NCI-H1930 (cell line): ENCODE data around the gene SLBP.

Experiments
- DNase-seq, 2 experiments: peaks; one replicate each; lab custom pipeline; 2025; lab: John Stamatoyannopoulos, UW

The SLBP gene

DNA sequence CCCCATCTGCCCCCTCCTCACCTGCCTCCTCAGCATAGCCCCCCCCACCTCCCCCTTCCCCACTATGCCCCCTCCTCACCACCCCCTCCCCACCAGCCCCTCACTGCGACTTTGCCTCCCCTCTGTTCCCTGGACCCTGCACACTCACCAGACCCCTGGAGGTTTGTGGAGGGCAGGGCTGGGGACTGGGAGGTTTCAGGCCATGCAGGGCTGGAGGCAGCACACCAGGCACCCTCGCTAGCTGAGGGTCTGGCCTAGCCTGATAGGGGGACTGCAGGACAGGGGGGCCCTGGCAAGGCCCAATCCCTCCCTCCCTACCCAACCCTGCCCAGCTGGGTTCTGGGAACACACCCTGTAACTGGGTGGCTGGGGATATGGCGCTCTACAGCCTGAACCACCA, 37.3 kb upstream of the SLBP start:
- DNase-seq: no peak

DNA sequence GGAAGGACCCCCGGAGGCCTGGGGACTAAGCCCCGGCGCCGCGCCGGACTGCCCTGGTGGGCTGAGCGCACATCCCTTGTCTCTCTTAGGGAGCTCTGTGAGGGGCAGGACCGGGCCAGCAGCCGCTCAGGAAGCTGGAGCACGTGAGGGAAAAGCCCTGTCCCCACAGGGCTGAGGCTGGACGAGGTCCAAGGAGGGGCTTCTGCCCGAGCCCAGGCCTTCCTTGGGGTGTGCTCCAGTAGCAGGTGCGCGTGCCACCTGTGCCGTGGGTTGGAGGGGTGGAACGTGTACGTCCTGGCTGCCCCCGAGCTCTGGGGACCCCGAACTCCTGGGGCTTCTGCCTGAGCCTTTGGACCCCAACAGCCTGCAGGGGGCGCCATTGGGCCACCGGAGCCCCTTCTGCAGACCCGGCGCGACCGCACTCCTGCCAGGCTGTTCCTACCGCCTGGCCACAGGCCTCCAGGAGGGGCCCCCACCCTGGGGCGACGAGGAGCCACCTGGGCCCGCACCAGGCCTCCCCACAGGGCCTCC, 36.4 kb upstream of the SLBP start:
- DNase-seq: peak; percentile 72 to 75

DNA sequence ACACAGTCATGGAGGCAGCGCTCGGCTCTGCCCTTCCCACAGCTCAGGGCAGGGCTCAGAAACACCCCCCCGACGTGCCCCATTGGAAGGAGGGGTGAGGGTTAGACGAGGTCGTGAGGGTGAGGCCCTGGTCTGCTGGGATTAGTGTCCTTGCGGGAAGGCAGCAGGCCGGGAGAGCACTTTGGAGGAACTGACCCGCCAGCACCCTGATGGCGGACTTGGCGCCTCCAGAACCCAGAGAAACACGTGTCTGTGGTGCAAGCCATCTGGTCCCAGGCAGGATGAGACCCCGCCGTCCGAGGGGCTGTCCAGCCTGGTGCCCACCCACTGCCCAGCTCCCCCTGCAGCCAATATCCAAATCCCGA, 35.5 kb upstream of the SLBP start:
- DNase-seq: no peak

DNA sequence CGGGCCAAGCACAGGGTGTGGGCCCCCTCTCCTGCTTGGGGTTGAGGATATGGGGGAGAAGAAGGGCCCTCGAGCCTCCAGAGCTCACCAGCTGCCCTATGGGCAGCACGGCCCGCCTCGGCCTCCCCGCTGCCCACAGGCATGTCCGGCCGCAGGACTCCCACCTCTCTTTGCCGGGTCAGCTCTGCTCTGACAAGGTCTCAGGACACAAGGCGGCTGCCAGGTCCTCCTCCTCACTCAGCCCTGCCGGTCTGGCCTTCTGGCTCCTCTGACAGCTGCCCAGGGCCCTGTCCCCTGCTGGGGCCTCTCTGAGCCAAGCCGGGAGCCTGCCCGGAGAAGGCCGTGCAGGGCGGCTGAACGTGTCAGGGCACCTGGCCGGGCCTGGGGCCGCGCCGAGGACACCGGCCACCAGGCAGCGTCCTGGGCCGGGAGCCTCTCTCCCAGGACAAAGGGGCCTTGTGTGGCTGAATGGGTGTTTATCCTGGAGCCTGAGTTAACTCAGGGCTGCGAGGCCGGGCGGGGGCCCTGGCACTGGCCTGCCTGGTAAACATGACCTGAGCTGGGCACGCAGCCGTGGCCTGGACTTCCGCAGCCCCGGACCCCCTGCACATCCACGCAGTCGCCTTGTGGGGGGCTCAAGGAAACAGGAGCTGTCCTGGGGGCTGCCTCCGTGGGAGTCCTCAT, 34.9 kb upstream of the SLBP start:
- DNase-seq: no peak

DNA sequence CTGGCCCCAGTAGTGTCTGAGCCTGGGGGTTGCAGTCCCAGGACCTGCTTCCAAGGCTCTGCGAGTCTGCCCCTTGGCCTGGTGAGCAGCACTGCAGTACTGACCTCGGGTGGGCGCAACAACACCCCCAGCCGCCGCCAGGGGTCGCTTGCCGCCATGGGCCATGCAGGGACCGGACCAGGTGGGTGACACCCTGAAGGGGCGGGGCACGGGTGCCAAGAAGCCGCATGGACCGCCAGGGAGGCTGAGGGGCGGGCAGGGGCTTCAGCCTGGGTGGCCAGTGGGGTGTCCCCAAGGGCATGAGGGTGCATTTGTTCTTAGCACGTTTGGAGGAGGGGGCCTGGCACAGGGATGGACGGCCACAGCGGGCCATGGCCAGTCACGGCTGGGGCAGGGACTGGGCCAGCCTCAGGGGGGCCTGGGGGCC, 34.2 kb upstream of the SLBP start:
- peak; percentile 61 to 78 for DNase-seq

DNA sequence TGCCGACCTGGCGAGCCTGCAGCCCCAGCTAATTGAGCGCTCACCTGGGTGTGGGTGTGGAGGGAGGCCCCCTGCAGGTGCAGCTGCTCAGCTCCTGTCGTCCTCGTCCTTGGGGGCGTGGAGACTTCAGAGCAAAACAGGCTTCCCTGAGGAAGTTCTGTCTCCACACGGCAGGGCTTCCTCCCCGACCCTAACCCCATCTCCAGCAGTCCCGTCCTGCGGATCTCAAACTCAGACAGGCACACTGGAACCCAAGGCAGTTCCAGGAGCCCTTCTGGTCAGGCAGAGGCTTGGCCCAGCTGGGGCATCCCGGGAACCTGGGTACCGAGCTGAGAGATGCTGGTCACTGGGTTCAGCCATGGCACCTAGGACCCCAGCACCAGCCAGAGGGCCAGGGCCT, 33.6 kb upstream of the SLBP start:
- no peak for DNase-seq

DNA sequence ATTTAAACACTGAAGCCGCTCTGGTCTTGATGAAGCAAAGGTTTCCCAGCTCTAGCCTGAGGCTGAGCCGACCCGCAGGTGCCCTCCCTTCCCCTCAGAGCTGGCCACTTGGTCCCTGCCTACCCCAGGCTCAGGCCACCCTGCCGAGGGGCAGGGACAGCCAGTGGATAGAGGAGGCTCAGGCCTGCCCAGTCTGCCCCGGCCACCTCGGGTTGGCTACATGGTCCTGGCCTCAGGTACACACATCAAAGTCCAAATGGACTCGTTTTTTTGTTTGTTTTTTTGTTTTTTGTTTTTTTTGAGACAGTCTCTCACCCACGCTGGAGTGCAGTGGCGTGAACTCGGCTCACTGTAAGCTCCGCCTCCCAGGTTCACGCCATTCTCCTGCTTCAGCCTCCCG, 33.0 kb upstream of the SLBP start:
- DNase-seq: no peak

DNA sequence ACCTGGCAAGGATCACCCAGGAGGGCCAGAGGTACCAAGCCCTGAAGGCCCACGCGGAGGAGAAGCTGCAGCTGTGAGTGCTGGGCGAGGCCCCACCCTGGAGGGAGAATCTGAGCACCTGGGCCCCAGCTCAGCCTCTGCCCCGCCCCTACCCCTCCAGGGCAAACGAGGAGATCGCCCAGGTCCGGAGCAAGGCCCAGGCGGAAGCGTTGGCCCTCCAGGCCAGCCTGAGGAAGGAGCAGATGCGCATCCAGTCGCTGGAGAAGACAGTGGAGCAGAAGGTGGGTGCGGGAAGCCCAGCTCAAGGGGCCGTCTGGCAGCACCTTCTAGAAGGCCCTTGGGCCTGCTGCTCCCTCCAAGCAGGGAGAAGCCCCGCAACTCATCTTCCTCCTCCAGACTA, 32.4 kb upstream of the SLBP start:
- DNase-seq: no peak

DNA sequence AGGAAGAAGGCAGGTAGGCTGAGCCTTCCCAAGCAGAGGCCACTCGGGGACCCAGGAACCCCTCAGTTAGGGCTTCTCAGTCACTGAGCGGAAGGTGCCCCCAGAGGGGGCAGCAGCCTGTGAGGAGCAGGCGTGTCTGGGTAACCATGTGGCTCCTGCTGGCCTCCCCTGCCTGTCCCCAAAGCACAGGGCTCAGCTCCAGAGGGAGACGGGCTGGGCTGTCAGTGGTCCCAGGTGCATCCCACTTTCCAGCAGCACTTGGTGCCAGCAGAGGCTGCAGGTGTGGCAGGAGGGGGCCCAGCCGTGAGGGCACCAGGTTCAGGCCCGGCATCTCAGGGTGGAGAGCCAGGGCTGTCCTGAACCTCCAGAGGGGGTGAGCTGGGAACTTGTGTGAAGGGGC, 31.9 kb upstream of the SLBP start:
- DNase-seq: no peak

DNA sequence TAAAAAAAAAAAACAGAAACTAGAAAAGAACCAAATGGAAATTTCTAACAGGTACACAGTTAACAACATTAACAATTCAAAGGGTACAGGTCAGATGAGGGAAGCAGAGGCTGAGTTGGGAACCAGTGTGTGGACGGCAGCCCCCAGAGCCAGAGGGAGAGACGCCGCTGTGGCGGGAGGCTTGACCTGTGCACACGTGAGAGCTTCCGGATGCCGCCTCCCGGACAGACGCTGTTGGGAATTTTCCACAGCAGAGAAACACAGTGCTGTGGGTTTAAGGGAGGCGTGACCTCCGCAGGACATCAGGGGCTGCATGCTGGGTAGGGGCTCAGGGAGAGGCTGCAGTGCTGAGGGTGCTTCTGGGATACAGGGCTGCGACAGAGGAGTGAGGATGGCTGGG, 31.4 kb upstream of the SLBP start:
- no peak for DNase-seq

DNA sequence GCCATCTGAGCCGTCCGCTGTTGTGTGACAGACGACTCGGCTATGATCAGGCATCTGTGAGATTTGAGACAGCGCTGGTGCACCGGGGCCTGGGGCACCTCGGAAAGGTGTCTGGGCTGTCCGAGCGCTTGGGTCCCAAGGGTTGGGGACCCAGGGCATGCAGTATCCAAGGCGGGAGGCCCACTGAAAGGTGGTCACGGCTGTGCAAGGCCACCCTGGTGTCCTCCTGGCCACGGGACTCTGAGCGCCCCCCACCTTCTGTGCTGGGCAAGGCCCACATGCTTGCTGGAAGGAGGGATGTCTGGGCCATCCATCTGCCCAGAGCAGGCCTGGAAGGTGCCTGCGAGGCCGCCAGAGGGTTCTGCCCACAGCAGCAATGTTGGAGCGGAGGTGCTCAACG, 29.1 kb upstream of the SLBP start:
- no peak for DNase-seq

DNA sequence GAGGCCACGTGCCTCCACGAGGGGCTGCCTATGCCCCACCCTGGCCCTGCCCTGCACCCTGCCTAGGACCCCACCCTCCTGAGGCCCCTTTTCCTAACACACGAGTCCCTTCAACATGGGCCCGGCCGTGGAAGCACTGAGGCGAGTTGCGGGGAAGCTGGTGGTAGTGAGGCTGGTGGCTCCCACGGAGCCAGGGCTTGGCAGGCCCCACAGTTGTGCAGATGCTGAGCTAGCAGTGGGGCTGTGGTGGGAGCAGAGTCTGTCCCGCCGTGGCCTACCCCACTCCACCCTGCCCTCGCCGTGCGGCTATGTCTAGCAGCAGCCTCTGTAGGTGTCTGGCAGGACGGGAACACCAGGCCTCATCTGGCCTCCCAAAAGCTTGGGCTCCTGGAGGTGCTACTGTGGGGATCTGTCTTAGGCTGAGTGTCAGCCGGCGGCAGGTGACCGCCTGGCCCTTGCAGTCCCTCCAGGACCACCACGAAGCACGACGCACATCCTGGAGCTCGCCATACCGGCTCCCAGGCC, 28.0 kb upstream of the SLBP start:
- no peak for DNase-seq

DNA sequence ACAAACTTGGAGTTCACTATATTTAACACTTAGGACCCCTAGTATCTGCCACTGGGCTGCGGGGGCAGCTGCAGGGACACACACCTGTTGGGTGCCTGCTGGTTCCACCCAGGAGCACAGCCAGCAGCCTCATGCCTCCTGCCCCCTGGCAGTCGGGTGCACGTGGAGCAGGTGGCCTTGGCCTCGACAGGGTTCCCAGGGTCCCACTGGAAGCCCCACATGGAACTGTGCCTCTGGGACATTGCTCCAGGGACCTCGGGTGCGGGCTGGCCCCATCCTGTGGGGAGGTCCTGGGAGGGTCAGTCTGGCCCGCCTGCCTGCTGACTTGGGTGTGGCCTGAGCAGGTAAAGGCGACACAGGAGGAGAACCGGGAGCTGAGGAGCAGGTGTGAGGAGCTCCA, 27.2 kb upstream of the SLBP start:
- no peak for DNase-seq

DNA sequence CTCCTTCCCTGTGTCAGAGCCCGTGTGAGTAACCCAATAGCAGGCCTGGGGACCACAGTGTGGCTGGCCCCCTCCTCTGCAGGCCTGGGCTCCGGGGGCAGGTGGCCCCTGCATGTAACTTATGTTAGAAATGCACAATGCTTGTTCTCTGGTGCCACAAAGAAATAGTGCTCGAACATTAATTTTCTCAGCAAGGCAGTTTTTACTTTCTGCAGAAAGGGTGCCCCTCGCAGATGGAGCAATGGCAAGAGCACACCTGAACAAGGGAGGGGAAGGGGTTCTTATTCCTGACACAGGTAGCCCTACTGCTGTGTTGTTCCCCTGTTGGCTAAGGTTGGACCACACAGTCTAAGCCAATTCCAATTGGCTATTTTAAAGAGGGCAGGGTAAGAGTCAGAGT, 26.3 kb upstream of the SLBP start:
- DNase-seq: no peak

DNA sequence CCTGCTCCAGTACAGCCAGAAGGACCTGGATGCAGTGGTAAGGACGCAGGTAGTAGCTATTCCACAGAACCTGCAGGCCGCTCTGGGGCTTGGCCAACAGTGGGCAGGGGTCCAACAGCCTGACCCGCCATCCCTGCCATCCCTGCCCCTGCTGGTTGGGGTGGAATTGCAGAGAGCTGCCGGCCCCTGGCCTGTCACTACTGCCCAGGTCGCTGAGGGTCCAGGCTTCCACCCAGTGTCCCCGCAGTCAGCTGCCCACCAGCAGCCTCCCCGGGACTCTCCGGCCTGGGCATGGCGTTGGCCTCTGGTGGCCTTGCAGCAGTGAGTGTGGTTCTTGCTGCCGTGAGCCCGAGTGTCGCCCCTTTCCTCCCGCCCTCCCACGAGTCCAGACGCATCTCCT, 25.5 kb upstream of the SLBP start:
- DNase-seq: no peak

DNA sequence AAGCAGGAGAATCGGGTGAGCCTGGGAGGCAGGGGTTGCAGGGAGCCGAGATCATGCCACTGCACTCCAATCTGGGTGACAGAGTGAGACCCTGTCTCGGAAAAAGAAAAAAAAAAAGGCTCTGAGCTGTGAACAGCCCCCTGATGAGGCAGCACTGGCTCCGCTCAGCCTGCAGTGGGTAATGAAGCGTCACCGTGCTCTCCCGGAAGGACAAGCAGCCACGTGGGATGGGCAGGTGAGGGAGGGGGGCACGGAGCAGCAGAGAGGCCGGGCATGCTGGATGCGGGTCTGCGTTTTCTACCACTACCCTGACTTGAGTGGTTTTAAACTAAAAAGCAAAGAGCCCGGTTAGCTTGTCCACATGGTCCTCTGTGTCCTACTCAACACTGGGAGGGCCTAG, 24.7 kb upstream of the SLBP start:
- no peak for DNase-seq

DNA sequence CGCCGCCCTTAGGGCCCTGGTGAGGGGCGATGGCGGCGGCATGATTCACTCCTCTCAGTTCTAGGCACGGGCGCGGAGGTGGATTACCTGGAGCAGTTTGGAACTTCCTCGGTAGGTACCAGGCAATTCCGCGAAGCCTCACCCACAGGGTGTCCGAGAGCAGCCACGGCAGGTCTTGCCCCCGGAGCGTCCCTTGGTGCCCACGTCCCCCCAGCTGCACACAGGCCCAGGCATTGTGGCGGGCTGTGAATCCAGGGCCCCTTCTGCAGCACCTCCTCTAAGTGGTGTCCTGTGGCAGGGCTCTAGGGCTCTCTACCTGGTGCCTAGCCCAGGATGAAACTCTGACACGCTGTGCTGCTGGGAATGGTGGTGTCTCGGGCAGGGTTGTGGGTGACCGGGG, 23.1 kb upstream of the SLBP start:
- DNase-seq: no peak

DNA sequence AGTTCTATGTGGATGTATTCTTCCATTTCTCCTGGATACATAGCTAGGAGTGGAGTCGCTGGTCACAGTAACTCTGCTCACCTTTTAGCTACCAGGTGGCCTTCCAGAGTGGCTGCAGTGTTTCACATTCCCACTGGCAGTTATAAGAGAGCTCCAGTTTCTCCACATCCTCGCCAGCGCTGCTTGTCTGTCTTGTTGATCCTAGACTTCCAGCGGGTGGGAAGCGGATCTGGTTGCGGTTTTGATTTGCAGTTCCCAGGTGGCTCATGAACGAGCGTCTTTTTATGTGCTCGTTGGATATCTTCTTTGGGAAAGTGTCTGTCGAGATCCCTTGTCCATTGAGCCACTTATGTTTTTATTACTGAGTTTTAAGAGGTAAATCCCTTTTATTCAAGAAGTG, 20.8 kb upstream of the SLBP start:
- DNase-seq: no peak

DNA sequence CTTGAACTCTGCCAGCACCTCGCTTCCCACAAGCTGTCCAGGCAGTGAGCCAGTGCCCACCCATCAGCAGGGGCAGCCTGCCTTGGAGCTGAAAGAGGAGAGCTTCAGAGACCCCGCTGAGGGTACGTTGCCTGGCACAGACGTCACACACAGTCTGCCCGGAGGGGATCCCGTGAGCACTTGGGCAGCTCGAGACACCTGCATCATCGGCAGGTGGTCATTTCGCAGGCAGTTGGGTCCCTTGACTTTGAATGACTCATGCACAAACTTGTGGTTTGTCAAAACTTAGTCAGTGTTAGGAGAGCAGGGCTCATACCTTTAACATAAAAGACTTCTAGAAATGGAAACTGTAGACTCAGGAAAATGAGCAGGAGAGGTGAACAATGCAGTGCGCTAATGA, 19.1 kb upstream of the SLBP start:
- DNase-seq: no peak

DNA sequence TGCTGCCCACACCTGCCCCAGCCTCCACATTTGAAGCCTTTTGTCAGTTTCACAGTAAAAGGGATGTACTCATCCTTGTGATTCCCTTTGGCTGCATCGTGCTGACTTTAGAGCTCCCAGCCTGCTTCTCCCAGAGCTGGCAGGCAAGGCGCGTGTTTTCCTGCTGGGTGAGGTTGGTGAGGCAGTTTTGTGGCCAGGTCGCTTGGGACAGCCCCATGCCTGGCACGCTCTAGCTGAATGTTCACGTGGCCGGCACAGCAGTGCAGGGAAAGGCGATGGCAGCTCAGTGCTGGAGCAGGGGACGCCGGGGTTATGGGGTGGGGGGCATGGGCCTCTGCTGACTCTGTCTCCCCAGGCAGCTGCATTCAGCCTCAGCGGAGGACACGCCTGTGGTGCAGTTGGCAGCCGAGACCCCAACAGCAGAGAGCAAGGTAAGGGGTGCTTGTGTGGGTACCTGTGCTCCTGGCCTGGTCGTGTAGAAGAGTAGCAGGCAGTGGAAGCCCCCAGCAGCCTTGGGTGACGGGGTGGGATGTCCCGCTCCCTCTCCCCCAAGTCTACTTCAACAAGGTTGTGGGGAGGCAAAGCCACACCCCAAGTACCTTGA, 18.5 kb upstream of the SLBP start:
- DNase-seq: no peak

DNA sequence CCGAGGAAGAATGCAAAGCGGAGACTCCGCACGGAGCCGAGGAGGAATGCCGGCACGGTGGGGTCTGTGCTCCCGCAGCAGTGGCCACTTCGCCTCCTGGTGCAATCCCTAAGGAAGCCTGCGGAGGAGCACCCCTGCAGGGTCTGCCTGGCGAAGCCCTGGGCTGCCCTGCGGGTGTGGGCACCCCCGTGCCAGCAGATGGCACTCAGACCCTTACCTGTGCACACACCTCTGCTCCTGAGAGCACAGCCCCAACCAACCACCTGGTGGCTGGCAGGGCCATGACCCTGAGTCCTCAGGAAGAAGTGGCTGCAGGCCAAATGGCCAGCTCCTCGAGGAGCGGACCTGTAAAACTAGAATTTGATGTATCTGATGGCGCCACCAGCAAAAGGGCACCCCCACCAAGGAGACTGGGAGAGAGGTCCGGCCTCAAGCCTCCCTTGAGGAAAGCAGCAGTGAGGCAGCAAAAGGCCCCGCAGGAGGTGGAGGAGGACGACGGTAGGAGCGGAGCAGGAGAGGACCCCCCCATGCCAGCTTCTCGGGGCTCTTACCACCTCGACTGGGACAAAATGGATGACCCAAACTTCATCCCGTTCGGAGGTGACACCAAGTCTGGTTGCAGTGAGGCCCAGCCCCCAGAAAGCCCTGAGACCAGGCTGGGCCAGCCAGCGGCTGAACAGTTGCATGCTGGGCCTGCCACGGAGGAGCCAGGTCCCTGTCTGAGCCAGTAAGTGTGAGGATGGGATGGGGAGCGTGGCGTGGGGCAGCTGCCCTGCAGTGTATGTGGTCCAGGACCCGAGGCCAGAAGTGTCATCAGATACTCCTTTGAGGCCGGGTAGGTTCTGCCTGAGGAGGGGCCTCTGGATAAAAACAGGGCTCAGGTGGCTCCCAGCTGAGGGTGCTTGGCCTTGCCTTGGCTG, 16.2 kb upstream of the SLBP start:
- DNase-seq: no peak

DNA sequence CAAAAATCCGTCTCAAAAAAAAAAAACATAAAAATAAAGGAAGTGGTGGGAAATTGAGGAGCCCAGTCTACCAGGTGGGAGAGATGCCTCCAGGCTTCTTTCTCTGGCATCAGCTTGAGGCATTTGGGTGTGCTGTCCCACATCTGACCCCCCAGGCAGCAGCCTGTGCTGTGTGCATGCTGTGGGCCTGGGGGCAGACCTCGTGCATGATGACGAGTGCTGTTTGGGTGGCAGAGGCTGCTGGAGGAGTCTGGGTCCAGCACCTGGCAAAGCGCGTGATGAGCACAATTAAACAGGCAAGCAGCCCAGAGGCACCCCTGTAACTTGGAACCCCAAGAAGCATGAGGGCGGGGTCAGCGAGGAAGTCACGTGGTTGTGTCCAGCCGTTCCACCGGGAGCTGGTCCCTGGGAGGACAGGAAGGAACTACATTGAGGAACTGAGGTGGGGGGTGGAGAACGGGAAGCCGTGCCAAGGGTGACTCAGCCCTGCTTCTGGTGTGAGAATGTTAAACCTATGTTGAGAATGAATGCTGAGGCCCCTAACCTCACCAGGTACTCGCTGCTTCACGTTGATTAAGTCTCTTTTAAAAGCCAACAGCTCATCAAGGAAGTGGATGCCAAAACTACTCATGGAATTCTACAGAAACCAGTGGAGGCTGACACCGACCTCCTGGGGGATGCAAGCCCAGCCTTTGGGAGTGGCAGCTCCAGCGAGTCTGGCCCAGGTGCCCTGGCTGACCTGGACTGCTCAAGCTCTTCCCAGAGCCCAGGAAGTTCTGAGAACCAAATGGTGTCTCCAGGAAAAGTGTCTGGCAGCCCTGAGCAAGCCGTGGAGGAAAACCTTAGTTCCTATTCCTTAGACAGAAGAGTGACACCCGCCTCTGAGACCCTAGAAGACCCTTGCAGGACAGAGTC, 15.3 kb upstream of the SLBP start:
- DNase-seq: no peak
